GM19238 (cell line): ENCODE measurements around the gene SIRT6.
"Not testable (repeated sequence)": the region's sequence is repeated elsewhere in the genome, so short reads cannot be mapped to it uniquely, and the experiment has no call there.

Experiments used
- DNase-seq: peaks from one replicate; pipeline ENCODE4 v3.0.0; 2011; ENCODE audit warnings: low spot score; ENCODE audit not compliant: insufficient read length

The SIRT6 gene

GRCh38 chr19:4174895-4175668, 7.3 kb downstream of the SIRT6 start:
- DNase-seq = no peak

GRCh38 chr19:4174213-4174894, 8.0 kb downstream of the SIRT6 start:
- no peak for DNase-seq

DNA sequence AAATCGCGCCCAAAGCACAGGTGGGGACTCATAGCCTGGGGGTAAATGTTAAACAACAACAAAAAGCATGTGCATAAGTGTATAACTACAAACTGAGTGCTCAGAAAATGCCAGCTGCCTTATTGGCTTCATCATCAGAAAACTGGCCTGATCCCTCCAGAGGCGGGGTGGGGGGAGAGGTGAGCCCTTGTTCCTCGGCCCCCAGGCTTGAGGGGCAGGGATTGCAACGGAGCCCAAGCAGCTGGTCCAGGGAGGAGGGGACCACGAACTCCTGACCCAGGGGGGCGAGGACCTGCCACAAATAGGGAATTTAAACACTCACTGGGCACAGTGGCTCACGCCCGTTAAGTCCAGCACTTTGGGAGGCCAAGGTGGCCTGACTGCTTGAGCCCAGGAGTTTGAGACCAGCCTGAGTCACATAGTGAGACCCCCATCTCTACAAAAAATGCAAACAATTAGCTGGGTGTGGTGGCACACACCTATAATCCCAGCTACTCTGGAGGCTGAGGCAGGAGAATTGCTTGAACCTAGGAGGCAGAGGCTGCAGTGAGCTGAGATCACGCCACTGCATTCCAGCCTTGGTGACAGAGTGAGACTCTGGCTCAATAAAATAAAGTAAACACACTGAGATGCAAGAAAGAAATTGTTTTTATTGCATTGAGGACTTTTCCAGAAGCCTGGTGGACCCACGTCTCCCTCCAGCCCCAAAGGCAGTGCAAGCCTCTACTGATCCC, 8.7 kb downstream of the SIRT6 start:
- no peak for DNase-seq

DNA sequence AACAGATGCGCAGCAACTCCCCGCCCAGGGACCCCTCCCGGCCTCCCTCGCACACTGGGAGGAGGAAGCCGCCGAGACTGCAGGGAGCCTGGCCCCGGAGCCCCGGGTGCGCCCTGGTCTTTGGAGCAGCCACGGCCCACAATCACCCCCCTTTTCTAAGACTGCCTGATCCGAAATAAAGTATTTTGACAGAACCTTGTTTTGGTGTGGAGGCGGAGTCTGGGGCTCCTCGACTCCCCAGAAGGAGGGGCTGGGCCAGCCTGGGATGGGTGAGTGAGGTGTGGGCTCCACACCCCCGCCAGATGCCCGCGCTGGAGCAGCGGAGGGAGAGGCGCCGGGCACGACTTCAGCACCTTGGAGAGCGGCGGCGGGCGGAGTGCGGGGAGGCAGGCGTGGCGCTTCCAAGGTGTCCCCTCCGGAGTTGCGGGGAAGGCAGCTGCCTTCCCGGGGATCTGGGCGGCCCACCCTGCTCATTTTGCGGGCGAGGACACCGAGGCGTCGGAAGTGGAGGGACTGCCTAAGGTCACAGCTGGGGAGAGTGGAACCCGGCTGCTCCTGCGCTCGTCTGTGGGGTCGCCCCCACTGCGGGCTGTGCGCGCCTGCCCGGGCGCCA, 9.4 kb downstream of the SIRT6 start:
- DNase-seq = peak; percentile 30

GRCh38 chr19:4171676-4172075, 10.7 kb downstream of the SIRT6 start:
- no peak for DNase-seq

DNA sequence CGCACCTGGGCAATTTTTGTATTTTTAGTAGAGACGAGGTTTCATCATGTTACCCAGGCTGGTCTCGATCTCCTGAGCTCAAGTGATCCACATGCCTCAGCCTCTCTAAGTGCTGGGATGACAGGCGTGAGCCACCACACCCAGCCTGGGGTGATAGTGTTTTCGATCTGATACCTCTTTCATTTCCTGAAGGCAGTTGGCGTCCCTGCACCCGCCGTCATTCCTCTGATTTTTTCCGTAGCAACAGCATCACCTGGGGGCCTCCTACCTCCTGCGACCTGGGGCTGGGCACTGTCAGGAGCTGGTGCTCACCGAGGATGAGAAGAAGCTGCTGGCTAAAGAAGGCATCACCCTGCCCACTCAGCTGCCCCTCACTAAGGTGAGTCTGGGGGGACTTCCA, 18.1 kb downstream of the SIRT6 start:
- no peak for DNase-seq

GRCh38 chr19:4161415-4162077, 20.8 kb downstream of the SIRT6 start:
- no peak for DNase-seq

GRCh38 chr19:4157971-4158370, 24.4 kb downstream of the SIRT6 start:
- not testable (repeated sequence) for DNase-seq

DNA sequence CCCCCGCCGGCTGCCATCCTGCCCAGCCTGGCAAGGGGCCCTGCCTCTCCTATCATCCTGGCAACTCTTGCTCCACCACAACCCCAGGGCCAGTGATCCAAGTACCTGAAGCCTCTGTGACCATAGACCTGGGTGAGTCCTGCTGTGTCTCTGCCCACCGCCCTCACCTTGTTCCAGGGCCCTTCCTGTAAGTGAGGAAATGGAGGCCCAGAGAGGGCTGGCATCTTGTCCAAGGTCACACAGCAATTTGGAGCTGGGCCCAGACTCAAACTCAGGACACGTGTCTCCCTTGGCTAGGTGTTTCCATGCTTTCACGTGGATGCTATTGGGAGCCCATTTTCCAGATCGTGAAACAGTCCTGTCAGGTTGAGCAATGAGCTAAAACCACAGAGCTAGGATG, 25.2 kb downstream of the SIRT6 start:
- DNase-seq = no peak

DNA sequence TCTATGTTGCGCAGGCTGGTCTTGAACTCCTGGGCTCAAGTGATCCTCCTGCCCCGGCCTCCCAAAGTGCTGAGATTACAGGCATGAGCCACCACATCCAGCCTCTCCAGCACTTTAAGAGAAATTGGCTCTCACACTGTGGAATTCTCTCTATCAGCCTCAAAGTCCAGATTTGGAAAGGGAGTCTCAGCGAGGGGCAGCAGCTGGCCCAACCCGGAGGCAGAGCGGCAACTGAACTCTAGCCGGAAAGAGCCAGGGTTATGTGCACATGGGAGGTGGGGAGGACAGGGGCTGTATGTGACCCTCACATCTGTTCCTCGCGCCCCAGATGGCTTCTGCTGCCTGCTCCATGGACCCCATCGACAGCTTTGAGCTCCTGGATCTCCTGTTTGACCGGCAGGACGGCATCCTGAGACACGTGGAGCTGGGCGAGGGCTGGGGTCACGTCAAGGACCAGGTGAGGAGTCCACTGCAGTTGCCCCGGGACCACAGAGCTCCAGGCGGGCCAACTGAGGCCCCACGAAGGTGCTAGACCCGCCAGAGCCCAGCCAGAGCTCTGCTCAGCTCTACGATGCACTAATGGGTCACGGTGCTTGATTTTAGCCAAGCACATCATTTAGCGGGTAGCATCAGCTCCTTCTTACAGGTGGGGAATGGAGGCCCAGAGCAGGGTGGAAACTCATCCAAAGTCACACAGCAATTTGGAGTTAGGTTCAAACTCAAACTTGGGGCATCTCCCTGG, 27.6 kb downstream of the SIRT6 start:
- no peak for DNase-seq

GRCh38 chr19:4152241-4152998, 29.9 kb downstream of the SIRT6 start:
- DNase-seq = no peak

DNA sequence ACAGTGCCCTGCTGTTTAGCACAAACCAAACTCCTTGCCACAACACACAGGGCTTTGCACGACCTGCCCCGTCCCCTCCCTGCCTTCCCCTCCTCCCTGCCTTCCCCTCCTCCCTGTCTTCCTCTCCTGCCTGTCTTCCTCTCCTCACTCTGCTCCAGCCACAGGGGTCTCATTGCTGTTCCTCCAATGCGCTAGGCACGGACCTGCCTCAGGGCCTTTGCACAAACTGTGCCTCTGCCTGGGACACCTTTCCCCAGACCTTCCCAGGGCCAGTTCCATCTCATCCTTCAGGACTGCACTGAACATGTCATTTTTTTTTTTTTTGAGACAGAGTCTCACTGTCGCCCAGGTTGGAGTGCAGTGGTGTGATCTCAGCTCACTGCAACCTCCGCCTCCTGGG, 30.7 kb downstream of the SIRT6 start:
- DNase-seq = no peak

- no peak for DNase-seq
Observed at GRCh38 chr19:4149518-4150288, 32.7 kb downstream of the SIRT6 start.

- no peak for DNase-seq
Observed at GRCh38 chr19:4144666-4145249, 37.6 kb downstream of the SIRT6 start.

DNA sequence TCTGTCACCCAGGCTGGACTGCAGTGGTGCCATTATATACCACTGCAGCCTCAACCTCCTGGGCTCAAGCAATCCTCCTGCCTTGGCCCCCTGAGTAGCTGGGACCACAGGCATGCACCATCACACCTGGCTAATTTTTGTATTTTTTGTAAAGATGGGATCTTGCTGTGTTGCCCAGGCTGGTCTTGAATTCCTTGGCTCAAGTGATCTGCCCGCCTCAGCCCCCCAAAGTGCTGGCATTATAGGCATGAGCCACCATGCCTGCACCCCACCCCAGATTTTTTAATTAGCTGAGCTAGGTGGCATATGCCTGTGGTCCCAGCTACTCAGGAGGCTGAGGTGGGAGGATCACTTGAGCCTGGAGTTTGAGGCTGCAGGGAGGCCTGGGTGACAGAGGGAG, 39.4 kb downstream of the SIRT6 start:
- DNase-seq = not testable (repeated sequence)

DNA sequence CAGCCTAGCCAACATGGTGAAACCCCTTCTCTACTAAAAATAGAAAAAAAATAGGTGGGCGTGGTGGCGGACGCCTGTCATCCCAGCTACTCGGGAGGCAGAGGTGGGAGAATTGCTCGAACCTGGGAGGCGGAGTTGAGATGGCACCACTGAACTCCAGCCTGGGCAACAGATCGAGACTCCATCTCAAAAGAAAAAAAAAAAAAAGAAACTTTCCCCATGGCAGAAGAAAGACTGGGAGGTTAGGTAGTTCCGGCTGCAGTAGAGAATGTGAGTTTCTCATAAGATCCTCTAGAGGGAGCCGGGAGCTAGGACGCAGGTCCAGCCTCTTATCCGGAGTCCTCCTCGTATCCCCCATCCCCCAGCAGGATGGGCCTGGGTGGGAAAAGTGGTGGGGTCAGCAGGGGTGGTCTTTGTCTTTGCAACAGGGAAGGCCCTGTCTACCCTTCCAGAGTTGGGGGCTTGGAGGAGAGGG, 42.1 kb downstream of the SIRT6 start:
- peak; percentile 67 for DNase-seq

- DNase-seq = peak; percentile 80
Observed at GRCh38 chr19:4139614-4140236, 42.6 kb downstream of the SIRT6 start.

DNA sequence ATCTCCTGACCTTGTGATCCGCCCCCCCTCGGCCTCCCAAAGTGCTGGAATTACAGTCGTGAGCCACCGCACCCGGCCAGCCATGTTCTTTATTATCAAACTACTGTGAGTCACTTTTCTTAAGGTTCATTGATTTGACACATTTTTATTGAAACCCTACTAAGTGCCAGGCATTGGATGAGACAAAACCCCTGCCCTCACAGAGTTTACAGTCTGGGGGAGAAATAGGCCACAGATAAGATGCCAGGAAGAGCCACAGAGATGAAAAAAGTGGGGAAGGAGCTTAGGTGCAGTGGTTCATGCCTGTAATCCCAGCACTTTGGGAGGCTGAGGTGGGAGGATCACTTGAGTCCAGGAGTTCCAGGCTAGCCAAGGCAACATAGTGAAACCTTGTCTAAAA, 43.9 kb downstream of the SIRT6 start:
- DNase-seq = no peak
